HCT116 (cell line): ENCODE results near the gene ZNF20.

Source experiments
- ATF3 ChIP-seq: IDR thresholded peaks from 2 replicates; pipeline ENCODE4 v1.6.1; 2012
- CTCF ChIP-seq, 3 experiments: fragments of 200-600 bp in 1 of 3; sonication (generic) in 1 of 3; IDR thresholded peaks in 2 of 3; conservative IDR thresholded peaks in 1 of 3; 2 replicates each; pipeline ENCODE4 v1.5.1; 2012 to 2017; ENCODE audit warnings: low read depth in 2 of 3, low read length in 2 of 3, antibody characterized with exemption in 1 of 3, borderline replicate concordance in 1 of 3, control low read depth in 1 of 3, mild to moderate bottlenecking in 1 of 3, mixed read lengths in 1 of 3, mixed run types in 1 of 3, moderate library complexity in 1 of 3; ENCODE audit not compliant: insufficient read depth in 1 of 3
- EZH2 ChIP-seq: fragments of 200-600 bp; sonication (generic); IDR thresholded peaks from 2 replicates; pipeline ENCODE4 v1.6.1; 2017; ENCODE audit warnings: antibody characterized with exemption, mixed run types
- EZH2phosphoT487 ChIP-seq: fragments of 200-600 bp; IDR thresholded peaks from 2 replicates; pipeline ENCODE4 v1.6.1; 2018; ENCODE audit warnings: antibody characterized with exemption, borderline replicate concordance
- FOSL1 ChIP-seq: IDR thresholded peaks from 2 replicates; pipeline ENCODE4 v1.6.1; 2012; ENCODE audit warnings: low read depth
- POLR2A ChIP-seq: IDR thresholded peaks from 2 replicates; pipeline ENCODE4 v1.7.0; 2011; ENCODE audit warnings: borderline replicate concordance; ENCODE audit not compliant: insufficient read depth, insufficient read length; ENCODE audit errors: extremely low read depth
- POLR2AphosphoS5 ChIP-seq: IDR thresholded peaks from 2 replicates; pipeline ENCODE4 v1.6.1; 2011; ENCODE audit warnings: mild to moderate bottlenecking, low read depth, low read length, moderate library complexity
- RAD21 ChIP-seq: IDR thresholded peaks from 2 replicates; pipeline ENCODE4 v1.6.1; 2012; ENCODE audit warnings: low read depth, mild to moderate bottlenecking
- REST ChIP-seq: IDR thresholded peaks from 2 replicates; pipeline ENCODE4 v1.6.1; 2012; ENCODE audit warnings: low read depth
- SP1 ChIP-seq: IDR thresholded peaks from 2 replicates; pipeline ENCODE4 v1.6.1; 2012; ENCODE audit warnings: low read depth
- TCF7L2 ChIP-seq: IDR thresholded peaks from 2 replicates; pipeline ENCODE4 v1.7.0; 2011; ENCODE audit warnings: borderline replicate concordance, inconsistent platforms; ENCODE audit not compliant: insufficient read depth, insufficient read length; ENCODE audit errors: extremely low read depth
- YY1 ChIP-seq: IDR thresholded peaks from 2 replicates; pipeline ENCODE4 v1.6.1; 2011; ENCODE audit warnings: low read length, low read depth, moderate library complexity, mild to moderate bottlenecking; ENCODE audit not compliant: insufficient replicate concordance; ENCODE audit errors: extremely low read depth
- ZBTB33 ChIP-seq: IDR thresholded peaks from 2 replicates; pipeline ENCODE4 v1.6.1; 2011; ENCODE audit warnings: mild to moderate bottlenecking, low read length, moderate library complexity; ENCODE audit not compliant: insufficient replicate concordance; ENCODE audit errors: extremely low read depth
- ZNF274 ChIP-seq: fragments of 200-500 bp; sonication (Bioruptor generic); IDR thresholded peaks from 2 replicates; pipeline ENCODE4 v1.6.1; 2014; ENCODE audit warnings: mild to moderate bottlenecking, low read depth, low read length, inconsistent platforms

GRCh38 chr19:12140545-12141404 lies 625 bp upstream of the ZNF20 start:
- TF ChIP-seq ZNF274 (no peak), REST (no peak), EZH2 (no peak), CTCF (IDR thresholded peaks at IDR 0.05 in 2 of 3, conservative IDR thresholded peaks at IDR 0.05 in 1 of 3; ENCODE audit: borderline replicate concordance in 1 of 3, insufficient read depth in 1 of 3, low read depth in 2 of 3, low read length in 2 of 3) (peak; percentile 68 to 71 (median 69); a peak in 5 of 6 replicates), POLR2AphosphoS5 (no peak), POLR2A (no peak), FOSL1 (no peak), RAD21 (peak; percentile 85), TCF7L2 (no peak), ATF3 (no peak), SP1 (no peak), YY1 (no peak), EZH2phosphoT487 (no peak), ZBTB33 (no peak)
